Parathyroid adenoma (tissue), 2 donors: ENCODE measurements around the gene ZNF593OS.
A peak's percentile ranks its signal among the peaks of the same experiment; 100 is the strongest.

Source experiments
- H2AFZ ChIP-seq: fragments of 300-600 bp; sonication (generic); one replicate; pipeline ENCODE4 v1.7.0; 2017; ENCODE audit warnings: antibody characterized with exemption, mild to moderate bottlenecking
- H3K27ac ChIP-seq: fragments of 300-600 bp; sonication (generic); one replicate; pipeline ENCODE4 v1.7.0; 2017
- H3K27me3 ChIP-seq: fragments of 300-600 bp; sonication (generic); one replicate; pipeline ENCODE4 v1.7.0; 2017; ENCODE audit warnings: low read length; ENCODE audit not compliant: control insufficient read depth, insufficient read depth
- H3K36me3 ChIP-seq: fragments of 300-600 bp; sonication (generic); one replicate; pipeline ENCODE4 v1.7.0; 2017; ENCODE audit warnings: low read length; ENCODE audit not compliant: control insufficient read depth, insufficient read depth
- H3K4me1 ChIP-seq: fragments of 300-600 bp; sonication (generic); one replicate; pipeline ENCODE4 v1.7.0; 2017; ENCODE audit warnings: control low read depth
- H3K4me2 ChIP-seq: fragments of 300-600 bp; sonication (generic); one replicate; pipeline ENCODE4 v1.7.0; 2017; ENCODE audit warnings: low read length
- H3K4me3 ChIP-seq: fragments of 300-600 bp; sonication (generic); one replicate; pipeline ENCODE4 v1.7.0; 2017; ENCODE audit warnings: low read depth, low read length
- H3K79me2 ChIP-seq: fragments of 300-600 bp; sonication (generic); one replicate; pipeline ENCODE4 v1.7.0; 2017; ENCODE audit warnings: control low read depth
- H3K9ac ChIP-seq: fragments of 300-600 bp; sonication (generic); one replicate; pipeline ENCODE4 v1.7.0; 2017; ENCODE audit warnings: mild to moderate bottlenecking
- H3K9me3 ChIP-seq: fragments of 300-600 bp; sonication (generic); one replicate; pipeline ENCODE4 v1.7.0; 2017; ENCODE audit warnings: low read length; ENCODE audit not compliant: control insufficient read depth
- CTCF ChIP-seq: fragments of 300-600 bp; sonication (generic); IDR thresholded peaks from one replicate; pipeline ENCODE4 v1.7.0; 2017; ENCODE audit warnings: antibody characterized with exemption, mild to moderate bottlenecking
- donor health status: primary hyperparathyroidism.

ZNF593OS gene

GRCh38 chr1:26161415-26162219, 10.0 kb downstream of the ZNF593OS start:
- TF ChIP-seq CTCF, result no peak
- Histone ChIP-seq H3K79me2 (no peaks in the 10 kb centered on the region), H2AFZ (peak overlapping the region; percentile 85), H3K4me2 (peak overlapping the region; percentile 85), H3K36me3 (no peaks in the 10 kb centered on the region), H3K9ac (no peak overlapping the region), H3K27ac (peak overlapping the region; percentile 19), H3K9me3 (no peaks in the 10 kb centered on the region), H3K4me3 (peak overlapping the region; percentile 46), H3K4me1 (no peaks in the 10 kb centered on the region), H3K27me3 (no peaks in the 10 kb centered on the region)

- H3K36me3 ChIP-seq, result no peaks in the 10 kb centered on the region
- peak overlapping the region; percentile 85 for H2AFZ ChIP-seq
- no peak overlapping the region for H3K9ac ChIP-seq
- H3K4me3 ChIP-seq, result peak overlapping the region; percentile 42
- H3K27me3 ChIP-seq, result no peaks in the 10 kb centered on the region
- no peaks in the 10 kb centered on the region for H3K79me2 ChIP-seq
- H3K4me2 ChIP-seq, result peak overlapping the region; percentile 85
- no peaks in the 10 kb centered on the region for H3K9me3 ChIP-seq
- TF ChIP-seq CTCF, result no peak
- no peaks in the 10 kb centered on the region for H3K4me1 ChIP-seq
- H3K27ac ChIP-seq, result peak overlapping the region; percentile 54
Observed at GRCh38 chr1:26160527-26161414, 10.9 kb downstream of the ZNF593OS start.

- Histone ChIP-seq H3K9me3 (no peaks in the 10 kb centered on the region), H3K4me3 (peak overlapping the region; percentile 29), H2AFZ (no peak overlapping the region), H3K9ac (no peak overlapping the region), H3K79me2 (no peaks in the 10 kb centered on the region), H3K36me3 (no peaks in the 10 kb centered on the region), H3K4me1 (no peaks in the 10 kb centered on the region), H3K27ac (no peak overlapping the region), H3K4me2 (no peak overlapping the region), H3K27me3 (no peaks in the 10 kb centered on the region)
- no peak for TF ChIP-seq CTCF
Observed at GRCh38 chr1:26159743-26160039, 11.9 kb downstream of the ZNF593OS start.

GRCh38 chr1:26158908-26159742, 12.5 kb downstream of the ZNF593OS start, which contains the start of gene FAM110D:
Gene FAM110D (plus strand): TSS chr1:26159079. CDS start chr1:26161292, 2,213 bp downstream.
- H3K4me2 ChIP-seq, result no peak within 1 kb of the TSS
- H3K27ac ChIP-seq, result peak within 1 kb of the TSS; percentile 39
- no peaks in the 10 kb centered on the region for H3K4me1 ChIP-seq
- no peaks in the 10 kb centered on the region for H3K9me3 ChIP-seq
- H2AFZ ChIP-seq, result no peak within 1 kb of the TSS
- H3K9ac ChIP-seq, result no peak within 1 kb of the TSS
- no peaks in the 10 kb centered on the region for H3K79me2 ChIP-seq
- no peaks in the 10 kb centered on the region for H3K27me3 ChIP-seq
- H3K36me3 ChIP-seq, result no peaks in the 10 kb centered on the region
- TF ChIP-seq CTCF, result no peak
- peak within 1 kb of the TSS; percentile 29 for H3K4me3 ChIP-seq
